Esophagus squamous epithelium (tissue), 5 donors: ENCODE data around the gene CACNG4. TPM values are rescaled to one million over a fixed set of nuclear protein-coding genes. Genes with fewer than 3 reads are reported as not detected.

Source experiments
- DNase-seq: peaks from one replicate; lab custom pipeline; 2025; lab: John Stamatoyannopoulos, UW
- H3K27ac ChIP-seq, 4 donors: fragments of 200-600 bp; sonication (generic); one replicate each; pipeline ENCODE4 v1.5.1; 2016 to 2019; ENCODE audit warnings: mild to moderate bottlenecking in 1 of 4
- H3K27me3 ChIP-seq, 4 donors: fragments of 200-600 bp; sonication (generic); 1 replicate in 3 of 4; 2 replicates in 1 of 4; pipeline versions ENCODE4 v1.5.1 to v1.6.0; 2017 to 2021; ENCODE audit warnings: antibody characterized with exemption in 1 of 4
- H3K36me3 ChIP-seq, 3 donors: fragments of 200-600 bp; sonication (generic); one replicate each; pipeline ENCODE4 v1.5.1; 2016 to 2019
- H3K4me1 ChIP-seq, 3 donors: fragments of 200-600 bp; sonication (generic); one replicate each; pipeline ENCODE4 v1.5.1; 2017 to 2019
- H3K4me3 ChIP-seq, 4 donors: fragments of 200-600 bp; sonication (generic); 1 replicate in 3 of 4; 2 replicates in 1 of 4; pipeline ENCODE4 v1.5.1; 2016 to 2019; ENCODE audit warnings: mild to moderate bottlenecking in 2 of 4, moderate library complexity in 1 of 4
- H3K9me3 ChIP-seq, 3 donors: fragments of 200-600 bp; sonication (generic); one replicate each; pipeline ENCODE4 v1.5.1; 2016 to 2019
- POLR2A ChIP-seq, 4 donors: fragments of 450-650 bp; IDR thresholded peaks; one replicate each; pipeline ENCODE4 v1.6.1; 2017; ENCODE audit warnings: antibody characterized with exemption in 4 of 4, mild to moderate bottlenecking in 4 of 4, moderate library complexity in 3 of 4
- WGBS, 2 donors: methylation state at CpG; one replicate each; pipeline ENCODE4 v1.1.5; 2018; 5-methylcytosine and 5-hydroxymethylcytosine counted together
- intact Hi-C: fragments of 100-400 bp; cut with DNase I; formaldehyde crosslinking; loops from one replicate; pipeline ENCODE4 v1.15.0; 2022
- total RNA-seq, 4 donors: library from RNA; depleted of rRNA; stranded (reverse); fragments of >200 nt; gene quantifications; one replicate each; pipeline ENCODE4 v1.1.0, GENCODE V29; 2016
- TF ChIP-seq, protein P1 (sequence below), 6 experiments: fragments of 450-650 bp in 4 of 6; fragments of 200-600 bp in 2 of 6; sonication (generic) in 2 of 6; IDR thresholded peaks; one replicate each; pipeline ENCODE4 v1.5.1; 2016 to 2019; ENCODE audit warnings: antibody characterized with exemption in 6 of 6, mild to moderate bottlenecking in 4 of 6, moderate library complexity in 4 of 6
- donor health status: DM: yes; HTN: yes; CAD: no.

Gene CACNG4
- total RNA-seq, 4 donors from 2014 or later, result 0.08 to 0.38 (median 0.31) TPM; not detected in 1

DNA sequence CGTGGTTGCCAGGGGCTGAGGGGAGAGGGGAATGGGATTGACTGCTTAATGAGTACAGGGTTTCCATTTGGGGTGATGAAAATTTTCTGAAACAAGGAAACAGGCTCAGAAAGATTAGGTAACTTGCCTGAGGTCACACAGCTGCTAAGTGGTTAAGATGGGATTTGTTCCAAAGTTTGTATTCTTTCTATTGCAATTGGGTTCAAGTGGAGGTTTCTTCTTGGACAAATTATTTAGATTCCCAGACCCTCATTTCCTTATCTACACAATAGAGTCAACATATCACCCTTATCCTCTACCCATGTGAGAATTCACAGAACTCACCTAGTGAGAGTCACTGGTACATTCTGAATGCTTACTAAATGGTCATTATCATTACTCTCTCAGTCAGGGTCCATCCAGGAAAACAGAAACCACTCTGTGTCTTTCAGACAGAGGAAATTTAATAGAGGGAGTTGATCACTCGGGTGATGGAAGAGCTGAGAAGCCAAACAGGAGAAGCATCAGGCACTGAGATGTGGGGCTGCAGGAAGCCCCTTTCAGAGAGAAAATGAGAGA is 22.6 kb downstream of the CACNG4 start:
- no peaks in the 10 kb centered on the region for H3K36me3 ChIP-seq
- intact Hi-C loops, result no loop called here
- no peak for TF ChIP-seq POLR2A (IDR thresholded peaks at IDR 0.05)
- TF ChIP-seq, protein P1, sequence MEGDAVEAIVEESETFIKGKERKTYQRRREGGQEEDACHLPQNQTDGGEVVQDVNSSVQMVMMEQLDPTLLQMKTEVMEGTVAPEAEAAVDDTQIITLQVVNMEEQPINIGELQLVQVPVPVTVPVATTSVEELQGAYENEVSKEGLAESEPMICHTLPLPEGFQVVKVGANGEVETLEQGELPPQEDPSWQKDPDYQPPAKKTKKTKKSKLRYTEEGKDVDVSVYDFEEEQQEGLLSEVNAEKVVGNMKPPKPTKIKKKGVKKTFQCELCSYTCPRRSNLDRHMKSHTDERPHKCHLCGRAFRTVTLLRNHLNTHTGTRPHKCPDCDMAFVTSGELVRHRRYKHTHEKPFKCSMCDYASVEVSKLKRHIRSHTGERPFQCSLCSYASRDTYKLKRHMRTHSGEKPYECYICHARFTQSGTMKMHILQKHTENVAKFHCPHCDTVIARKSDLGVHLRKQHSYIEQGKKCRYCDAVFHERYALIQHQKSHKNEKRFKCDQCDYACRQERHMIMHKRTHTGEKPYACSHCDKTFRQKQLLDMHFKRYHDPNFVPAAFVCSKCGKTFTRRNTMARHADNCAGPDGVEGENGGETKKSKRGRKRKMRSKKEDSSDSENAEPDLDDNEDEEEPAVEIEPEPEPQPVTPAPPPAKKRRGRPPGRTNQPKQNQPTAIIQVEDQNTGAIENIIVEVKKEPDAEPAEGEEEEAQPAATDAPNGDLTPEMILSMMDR (IDR thresholded peaks at IDR 0.05), result no peak
- H3K9me3 ChIP-seq, result no peaks in the 10 kb centered on the region
- DNase-seq, result no peak
- H3K27me3 ChIP-seq, result peaks cover 0 to 80% (median 0%) of the 10 kb centered on the region in 4 donors
- no peak overlapping the region for H3K4me3 ChIP-seq
- no peak overlapping the region for H3K27ac ChIP-seq
- WGBS, 2 donors, result 63 to 70% methylated on average over 2 of the region's 2 CpGs
- H3K4me1 ChIP-seq, result peaks cover 0 to 5% (median 0%) of the 10 kb centered on the region in 3 donors

- no peaks in the 10 kb centered on the region for H3K36me3 ChIP-seq
- no peak for TF ChIP-seq POLR2A (IDR thresholded peaks at IDR 0.05)
- TF ChIP-seq, protein P1 (IDR thresholded peaks at IDR 0.05), result no peak
- H3K27ac ChIP-seq, result no peak overlapping the region
- H3K9me3 ChIP-seq, result no peaks in the 10 kb centered on the region
- peaks cover 0 to 5% (median 0%) of the 10 kb centered on the region in 3 donors for H3K4me1 ChIP-seq
- intact Hi-C loops, result no loop called here
- no peak overlapping the region for H3K4me3 ChIP-seq
- H3K27me3 ChIP-seq, result peaks cover 0 to 71% (median 0%) of the 10 kb centered on the region in 4 donors
- WGBS, 2 donors, result 80 to 90% methylated on average over 7 to 14 of the region's 23 CpGs
- DNase-seq, result no peak
Observed at GRCh38 chr17:66988069-66988798, 23.7 kb downstream of the CACNG4 start.

DNA sequence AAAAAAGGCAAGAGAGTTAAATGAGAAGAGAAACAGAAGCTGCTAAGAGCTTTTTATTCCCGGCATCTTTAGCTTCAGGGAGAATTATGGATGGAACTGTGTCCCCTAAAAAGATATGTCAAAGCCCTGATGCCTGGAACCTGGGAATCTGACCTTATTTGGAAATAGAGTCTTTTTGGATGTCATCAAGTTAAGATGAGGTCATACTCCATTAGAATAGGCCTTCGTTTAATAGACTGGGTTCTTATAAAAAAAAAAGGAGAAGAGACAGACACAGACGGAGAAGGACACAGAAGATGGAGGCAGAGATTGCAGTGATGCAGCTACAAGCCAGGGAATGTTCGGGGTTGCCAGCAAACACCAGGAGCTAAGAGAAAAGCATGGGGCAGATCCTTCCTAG is 24.6 kb downstream of the CACNG4 start:
- DNase-seq, result no peak
- Histone ChIP-seq H3K36me3 (no peaks in the 10 kb centered on the region), H3K27me3 (peaks cover 0 to 63% (median 0%) of the 10 kb centered on the region in 4 donors), H3K9me3 (no peaks in the 10 kb centered on the region), H3K4me3 (no peak overlapping the region), H3K4me1 (no peaks in the 10 kb centered on the region), H3K27ac (no peak overlapping the region)
- WGBS, 2 donors, result 56 to 78% methylated on average over 4 of the region's 4 CpGs
- intact Hi-C loops, result no loop called here
- TF ChIP-seq POLR2A (IDR thresholded peaks at IDR 0.05), result no peak
- TF ChIP-seq, protein P1 (IDR thresholded peaks at IDR 0.05), result no peak

DNA sequence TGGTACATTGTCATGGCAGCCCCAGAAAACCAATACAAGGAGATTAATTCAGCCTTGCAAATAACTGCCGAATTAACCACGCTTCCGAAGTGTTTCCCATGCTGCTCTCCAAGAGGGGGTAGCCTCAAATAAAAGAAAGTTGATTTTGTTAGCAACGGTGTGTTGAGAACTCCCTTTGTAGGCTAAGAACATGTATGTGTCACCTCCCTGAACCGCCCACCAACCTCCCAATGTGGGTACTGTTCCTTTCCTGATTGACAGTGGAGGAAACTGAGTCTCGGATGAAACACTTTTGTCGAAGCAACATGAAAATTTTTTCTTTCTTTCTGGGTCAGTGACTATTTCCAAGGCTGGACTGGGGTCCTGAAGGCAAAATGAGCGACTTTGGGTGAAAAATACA is 25.1 kb downstream of the CACNG4 start:
- TF ChIP-seq, protein P1 (IDR thresholded peaks at IDR 0.05), result no peak
- TF ChIP-seq POLR2A (IDR thresholded peaks at IDR 0.05), result no peak
- no peak overlapping the region for H3K27ac ChIP-seq
- no peaks in the 10 kb centered on the region for H3K9me3 ChIP-seq
- intact Hi-C loops, result no loop called here
- DNase-seq, result no peak
- H3K27me3 ChIP-seq, result peaks cover 0 to 61% (median 0%) of the 10 kb centered on the region in 4 donors
- 71 to 79% methylated on average over 8 of the region's 8 CpGs for WGBS, 2 donors
- no peaks in the 10 kb centered on the region for H3K36me3 ChIP-seq
- H3K4me1 ChIP-seq, result no peaks in the 10 kb centered on the region
- no peak overlapping the region for H3K4me3 ChIP-seq

DNA sequence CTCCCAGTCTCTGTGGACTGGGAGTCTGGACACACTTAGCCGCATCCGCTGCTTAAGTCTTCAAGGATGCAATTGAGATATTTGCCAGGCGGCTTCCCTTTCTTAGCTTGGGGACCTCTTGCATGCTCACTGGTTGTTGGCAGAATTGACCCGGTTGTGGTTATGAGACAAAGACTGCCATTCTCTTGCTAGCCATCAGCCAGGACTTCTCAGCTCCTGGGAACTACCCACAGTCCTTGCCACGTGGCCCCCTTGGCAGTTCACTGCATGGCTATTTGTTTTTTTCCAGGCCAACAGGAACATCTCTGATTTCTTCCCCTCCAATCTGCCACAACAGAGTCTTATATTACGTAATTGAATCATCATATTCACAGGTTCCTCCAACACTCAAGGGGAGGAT is 25.5 kb downstream of the CACNG4 start:
- WGBS, 2 donors, result 77 to 79% methylated on average over 6 of the region's 6 CpGs
- H3K27ac ChIP-seq, result no peak overlapping the region
- no peak for DNase-seq
- intact Hi-C loops, result no loop called here
- no peaks in the 10 kb centered on the region for H3K9me3 ChIP-seq
- H3K4me3 ChIP-seq, result no peak overlapping the region
- no peaks in the 10 kb centered on the region for H3K4me1 ChIP-seq
- no peaks in the 10 kb centered on the region for H3K36me3 ChIP-seq
- peaks cover 0 to 57% (median 0%) of the 10 kb centered on the region in 4 donors for H3K27me3 ChIP-seq
- no peak for TF ChIP-seq POLR2A (IDR thresholded peaks at IDR 0.05)
- TF ChIP-seq, protein P1 (IDR thresholded peaks at IDR 0.05), result no peak
